GM12872 (cell line): ENCODE data around the gene NCAN.

Experiments used
- CTCF ChIP-seq: IDR thresholded peaks from 3 replicates; pipeline ENCODE4 v1.5.1; 2011; ENCODE audit warnings: low read depth, mild to moderate bottlenecking, low read length, moderate library complexity; ENCODE audit not compliant: insufficient read depth

The NCAN gene

DNA sequence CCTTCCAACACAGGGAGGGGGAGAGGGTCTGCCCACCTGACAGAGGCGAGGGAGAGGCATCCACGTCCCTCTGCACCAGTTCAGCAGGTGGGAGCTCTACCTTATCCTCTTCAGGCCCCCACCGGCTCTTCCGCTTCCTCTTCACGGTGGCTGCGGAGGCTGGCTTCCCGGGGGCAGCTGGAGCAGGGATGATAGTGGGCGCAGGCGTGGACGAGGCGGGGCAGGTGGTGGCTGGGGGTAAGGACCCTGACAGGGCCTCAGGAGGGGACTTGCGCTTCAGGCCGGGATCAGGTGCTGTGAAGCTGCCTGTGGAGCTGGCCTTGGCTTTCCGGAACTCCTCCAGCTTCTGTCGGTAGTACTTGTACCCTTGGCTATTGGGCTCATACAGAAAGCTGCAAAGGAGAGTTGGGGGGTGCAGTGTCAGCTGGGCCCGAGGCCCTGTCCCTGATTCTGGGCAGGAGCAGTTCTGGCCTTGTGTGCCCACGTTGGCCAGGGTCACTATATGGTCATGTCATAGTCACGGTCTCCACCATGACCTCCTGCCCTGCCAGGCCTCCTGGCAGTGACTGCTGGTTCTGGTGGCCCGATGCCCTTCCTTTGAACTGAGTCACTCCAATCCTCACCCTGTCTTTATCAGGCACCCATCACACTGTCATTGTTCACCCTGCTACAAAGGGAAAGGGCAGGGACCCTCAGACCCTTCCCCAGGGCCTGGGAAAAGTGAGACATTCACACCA is 85.4 kb downstream of the NCAN start:
- no peak for TF ChIP-seq CTCF

- TF ChIP-seq CTCF = no peak
These were observed 86.0 kb downstream of the NCAN start for GRCh38 chr19:19297759-19298158.

- TF ChIP-seq CTCF = no peak
These were observed 88.9 kb downstream of the NCAN start for GRCh38 chr19:19300613-19301012.
